Spleen (tissue), 13 donors: ENCODE measurements around the gene PDCD1LG2. TPM values are rescaled to one million over a fixed set of nuclear protein-coding genes. Genes with fewer than 3 reads are reported as not detected.
"Not testable (repeated sequence)": the region's sequence is repeated elsewhere in the genome, so short reads cannot be mapped to it uniquely, and the experiment has no call there.

Experiments
- DNase-seq: peaks from one replicate; pipeline ENCODE4 v3.0.0-alpha.2; 2020
- H3K27ac ChIP-seq, 8 donors: fragments of 200-600 bp; sonication (generic) in 7 of 8; 1 replicate in 4 of 8; 2 replicates in 4 of 8; pipeline versions ENCODE4 v1.5.0 to v1.8.0; 2016 to 2021; ENCODE audit warnings: inconsistent platforms in 4 of 8, mild to moderate bottlenecking in 4 of 8, moderate library complexity in 1 of 8
- H3K27me3 ChIP-seq, 7 donors: fragments of 200-600 bp; sonication (generic) in 6 of 7; replicated peaks in 1 of 7; 1 replicate in 4 of 7; 2 replicates in 3 of 7; pipeline versions ENCODE4 v1.5.0 to v1.8.0; 2016 to 2021; ENCODE audit warnings: inconsistent platforms in 3 of 7, mild to moderate bottlenecking in 1 of 7
- H3K36me3 ChIP-seq, 6 donors: fragments of 200-600 bp; sonication (generic) in 5 of 6; 1 replicate in 4 of 6; 2 replicates in 2 of 6; pipeline versions ENCODE4 v1.5.0 to v1.8.0; 2016 to 2021; ENCODE audit warnings: inconsistent platforms in 2 of 6
- H3K4me1 ChIP-seq, 6 donors: fragments of 200-600 bp; sonication (generic) in 5 of 6; 1 replicate in 3 of 6; 2 replicates in 3 of 6; pipeline versions ENCODE4 v1.5.0 to v1.8.0; 2016 to 2021; ENCODE audit warnings: inconsistent platforms in 3 of 6
- H3K4me3 ChIP-seq, 8 donors: fragments of 200-600 bp; sonication (generic) in 7 of 8; 1 replicate in 4 of 8; 2 replicates in 4 of 8; pipeline versions ENCODE4 v1.5.0 to v1.8.0; 2016 to 2021; ENCODE audit warnings: inconsistent platforms in 4 of 8, mild to moderate bottlenecking in 4 of 8, moderate library complexity in 2 of 8
- H3K9me3 ChIP-seq, 8 donors: fragments of 200-600 bp; sonication (generic) in 7 of 8; 1 replicate in 4 of 8; 2 replicates in 4 of 8; pipeline versions ENCODE4 v1.5.0 to v1.8.0; 2016 to 2021; ENCODE audit warnings: inconsistent platforms in 4 of 8
- POLR2A ChIP-seq, 3 donors: fragments of 450-650 bp; IDR thresholded peaks; one replicate each; pipeline ENCODE4 v1.5.1; 2017; ENCODE audit warnings: antibody characterized with exemption in 3 of 3, mild to moderate bottlenecking in 1 of 3
- POLR2AphosphoS5 ChIP-seq, 3 donors: sonication (generic); formaldehyde crosslinking; IDR thresholded peaks; one replicate each; pipeline ENCODE4 v1.5.1; 2017; ENCODE audit warnings: antibody characterized with exemption in 3 of 3
- WGBS, 5 donors: extraction: QIAGEN DNeasy Blood & Tissue Kit in 3 of 5; methylation state at CpG; one replicate each; pipeline versions ENCODE4 v1.1.5 to v1.1.7; 2013 to 2018; 5-methylcytosine and 5-hydroxymethylcytosine counted together
- intact Hi-C: fragments of 100-400 bp; cut with DNase I; formaldehyde crosslinking; loops from one replicate; pipeline ENCODE4 v1.15.0; 2023; ENCODE audit warnings: low total_unique reads
- long read RNA-seq, 2 donors: transcript quantifications; one replicate each; lab custom pipeline, GENCODE V29; 2026
- polyA plus RNA-seq, 3 donors: library from polyadenylated mRNA; stranded (reverse); fragments of 200-250 nt; gene quantifications; one replicate each; pipeline ENCODE4 v1.2.1, GENCODE V29; 2013
- total RNA-seq, 7 donors: library from RNA; depleted of rRNA in 3 of 7; stranded (reverse); fragments of >200 nt in 3 of 7; fragmentation: NEBNext Ultra II Directional in 4 of 7; extraction: Animal tissue kit (Norgen Biotek cat#: 25700) in 4 of 7; gene quantifications; one replicate each; pipeline versions ENCODE4 v1.1.0 to v1.2.1, GENCODE V29; 2016 to 2021
- TF ChIP-seq, protein P1 (sequence below), 11 experiments: fragments of 200-600 bp in 7 of 11; fragments of 450-650 bp in 4 of 11; sonication (generic) in 4 of 11; IDR thresholded peaks in 8 of 11; conservative IDR thresholded peaks in 3 of 11; 1 replicate in 7 of 11; 2 replicates in 4 of 11; pipeline versions ENCODE4 v1.4.0 to v1.8.0; 2016 to 2021; ENCODE audit warnings: antibody characterized with exemption in 11 of 11, inconsistent platforms in 4 of 11, mild to moderate bottlenecking in 1 of 11
- donor health status: healthy with polysubstance abuse.
- donor health status: DM: no; HTN: no; CAD: no; lungs with moderate emphysema.
- donor health status: DM: no; HTN: no; CAD: no.
- donor health status: Bipolar disorder and iron deficiency.
- donor health status: healthy.
- donor health status: DM: no; HTN: no; CAD: no.
- donor health status: DM: yes; HTN: yes; CAD: no.

PDCD1LG2 gene
- 10 to 100 TPM; 12.0 to 29.3 (median 21.4) TPM for total RNA-seq
- polyA plus RNA-seq: 1 to 10 TPM; 2.0 to 3.0 (median 2.6) TPM
- long read RNA-seq, donor 1, partial matches to known transcripts: 0 of 3 reads
- long read RNA-seq, donor 1, other reads (novel, unspliced or antisense): 0 of 3 reads
- long read RNA-seq, donor 2, partial matches to known transcripts: 0 of 3 reads
- long read RNA-seq, donor 2, other reads (novel, unspliced or antisense): 0 of 3 reads

DNA sequence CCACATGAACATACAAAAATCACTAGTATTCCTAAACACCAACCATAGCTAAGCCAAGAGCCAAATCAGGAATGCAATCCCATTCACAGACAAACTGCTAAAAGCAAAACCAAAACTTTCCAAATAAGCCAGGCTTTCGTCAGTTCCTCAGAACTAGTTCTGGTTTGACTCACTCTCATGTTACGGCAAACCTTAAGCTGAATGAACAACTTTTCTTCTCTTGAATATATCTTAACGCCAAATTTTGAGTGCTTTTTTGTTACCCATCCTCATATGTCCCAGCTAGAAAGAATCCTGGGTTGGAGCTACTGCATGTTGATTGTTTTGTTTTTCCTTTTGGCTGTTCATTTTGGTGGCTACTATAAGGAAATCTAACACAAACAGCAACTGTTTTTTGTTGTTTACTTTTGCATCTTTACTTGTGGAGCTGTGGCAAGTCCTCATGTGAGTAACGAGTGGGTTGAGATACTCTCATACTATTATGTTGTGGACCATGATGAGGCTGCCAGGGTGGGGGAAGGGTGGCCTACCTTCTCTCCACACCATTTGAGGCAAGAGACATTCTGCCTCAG, at the start of gene PDCD1LG2:
Gene PDCD1LG2, plus strand, starts transcription at position 172 of the 572 bp plus-strand sequence. CDS start 12,016 bp downstream, outside the sequence.
- Histone ChIP-seq H3K36me3 (no peaks in the 10 kb centered on the region), H3K27me3 (no peaks in the 10 kb centered on the region), H3K27ac (peak within 1 kb of the TSS; percentile 65 to 88 (median 81)), H3K4me3 (peak within 1 kb of the TSS; percentile 12 to 62 (median 26)), H3K4me1 (peaks cover 9 to 57% (median 34%) of the 10 kb centered on the region in 6 donors), H3K9me3 (no peaks in the 10 kb centered on the region)
- TF ChIP-seq POLR2AphosphoS5 (IDR thresholded peaks at IDR 0.05) (no peak), POLR2A (IDR thresholded peaks at IDR 0.05) (no peak)
- TF ChIP-seq, protein P1, sequence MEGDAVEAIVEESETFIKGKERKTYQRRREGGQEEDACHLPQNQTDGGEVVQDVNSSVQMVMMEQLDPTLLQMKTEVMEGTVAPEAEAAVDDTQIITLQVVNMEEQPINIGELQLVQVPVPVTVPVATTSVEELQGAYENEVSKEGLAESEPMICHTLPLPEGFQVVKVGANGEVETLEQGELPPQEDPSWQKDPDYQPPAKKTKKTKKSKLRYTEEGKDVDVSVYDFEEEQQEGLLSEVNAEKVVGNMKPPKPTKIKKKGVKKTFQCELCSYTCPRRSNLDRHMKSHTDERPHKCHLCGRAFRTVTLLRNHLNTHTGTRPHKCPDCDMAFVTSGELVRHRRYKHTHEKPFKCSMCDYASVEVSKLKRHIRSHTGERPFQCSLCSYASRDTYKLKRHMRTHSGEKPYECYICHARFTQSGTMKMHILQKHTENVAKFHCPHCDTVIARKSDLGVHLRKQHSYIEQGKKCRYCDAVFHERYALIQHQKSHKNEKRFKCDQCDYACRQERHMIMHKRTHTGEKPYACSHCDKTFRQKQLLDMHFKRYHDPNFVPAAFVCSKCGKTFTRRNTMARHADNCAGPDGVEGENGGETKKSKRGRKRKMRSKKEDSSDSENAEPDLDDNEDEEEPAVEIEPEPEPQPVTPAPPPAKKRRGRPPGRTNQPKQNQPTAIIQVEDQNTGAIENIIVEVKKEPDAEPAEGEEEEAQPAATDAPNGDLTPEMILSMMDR (IDR thresholded peaks at IDR 0.05 in 8 of 11, conservative IDR thresholded peaks at IDR 0.05 in 3 of 11): no peak
- no peak for DNase-seq
- intact Hi-C loops: no loop called here
- 14 to 54% (median 20%) methylated on average over 4 of the region's 4 CpGs for whole genome bisulfite sequencing, 5 donors

DNA sequence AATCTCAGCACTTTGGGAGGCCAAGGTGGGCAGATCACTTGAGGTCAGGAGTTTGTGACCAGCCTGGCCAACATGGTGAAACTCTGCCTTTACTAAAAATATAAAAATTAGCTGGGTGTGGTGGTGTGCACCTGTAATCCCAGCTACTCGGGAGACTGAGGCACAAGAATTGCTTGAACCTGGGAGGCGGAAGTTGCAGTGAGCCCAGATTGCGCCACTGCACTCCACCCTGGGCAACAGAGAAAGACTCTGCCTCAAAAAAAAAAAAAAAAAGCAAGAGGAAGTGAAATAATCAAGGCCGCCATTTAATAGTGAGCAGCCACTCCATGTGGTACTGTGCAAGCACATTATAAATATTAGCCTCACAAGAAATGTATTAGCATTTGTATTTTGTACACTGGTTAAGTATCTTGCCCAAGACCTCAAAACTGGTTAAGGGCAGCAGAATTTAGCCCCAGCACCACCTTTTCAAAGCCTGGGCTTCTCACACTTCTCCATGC, 45.5 kb upstream of the PDCD1LG2 start:
- Histone ChIP-seq H3K4me1 (peaks cover 0 to 30% (median 6%) of the 10 kb centered on the region in 6 donors), H3K36me3 (peaks cover 0 to 83% (median 38%) of the 10 kb centered on the region in 6 donors), H3K27ac (peak overlapping the region in 4 of 8 donors; percentile 32 to 80 (median 69))
- H3K9me3 ChIP-seq, H3K27me3 ChIP-seq, DNase-seq, H3K4me3 ChIP-seq, intact Hi-C loops: not testable (repeated sequence)
- WGBS, 5 donors: 43 to 80% (median 67%) methylated on average over 4 of the region's 4 CpGs

DNA sequence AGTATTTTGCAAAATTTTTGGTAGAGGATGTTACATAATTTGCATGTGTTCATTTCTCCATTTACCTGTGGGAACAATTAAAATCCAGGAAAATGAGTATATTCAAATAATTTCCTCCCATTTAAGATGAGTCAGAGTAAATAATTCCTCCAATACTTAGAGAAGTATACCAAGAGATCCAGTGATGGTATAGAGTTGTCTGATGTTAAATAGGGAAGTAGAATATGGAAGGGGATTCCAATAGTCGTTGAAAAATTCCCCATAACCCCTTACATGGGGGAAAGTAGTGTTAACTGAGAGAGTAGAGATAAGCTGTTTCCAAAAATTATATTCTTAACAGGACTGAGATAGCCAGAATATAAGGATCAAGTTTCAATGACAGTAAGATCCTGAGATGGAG, 44.3 kb upstream of the PDCD1LG2 start:
- 52 to 83% (median 71%) methylated on average over 1 of the region's 1 CpG for WGBS, 5 donors
- peaks cover 0 to 22% (median 3%) of the 10 kb centered on the region in 6 donors for H3K4me1 ChIP-seq
- no peak overlapping the region for H3K4me3 ChIP-seq
- DNase-seq: no peak
- H3K27me3 ChIP-seq: no peaks in the 10 kb centered on the region
- intact Hi-C loops: no loop called here
- peaks cover 0 to 86% (median 39%) of the 10 kb centered on the region in 6 donors for H3K36me3 ChIP-seq
- peak overlapping the region in 3 of 8 donors; percentile 16 to 80 (median 75) for H3K27ac ChIP-seq
- no peaks in the 10 kb centered on the region for H3K9me3 ChIP-seq
- no peak for TF ChIP-seq POLR2A (IDR thresholded peaks at IDR 0.05)

DNA sequence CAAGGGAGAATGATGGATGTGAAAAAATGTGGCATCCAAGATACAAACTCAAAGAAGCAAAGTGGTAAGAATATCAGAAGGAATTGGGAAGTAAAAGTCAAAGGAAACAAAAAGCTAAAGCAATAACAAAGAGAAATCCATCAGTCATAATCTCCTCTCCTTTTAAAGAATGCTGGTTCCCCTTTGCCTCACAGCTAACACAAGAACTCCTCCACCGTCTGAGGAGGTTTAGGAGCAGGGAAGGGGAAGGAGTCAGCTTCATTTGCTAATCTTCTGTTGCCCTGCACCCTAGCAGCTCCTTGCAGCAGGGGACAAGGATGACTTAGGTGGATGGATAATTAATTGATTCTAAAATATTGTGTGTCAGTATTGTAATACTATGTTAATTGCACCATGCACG, 43.6 kb upstream of the PDCD1LG2 start:
- H3K9me3 ChIP-seq: no peaks in the 10 kb centered on the region
- 69 to 83% (median 74%) methylated on average over 2 of the region's 2 CpGs for WGBS, 5 donors

More for the DNA sequence above, 43.6 kb upstream of the PDCD1LG2 start:
- DNase-seq: no peak
- no peak overlapping the region for H3K4me3 ChIP-seq
- H3K36me3 ChIP-seq: peaks cover 0 to 86% (median 39%) of the 10 kb centered on the region in 6 donors
- peaks cover 0 to 22% (median 3%) of the 10 kb centered on the region in 6 donors for H3K4me1 ChIP-seq
- H3K27me3 ChIP-seq: no peaks in the 10 kb centered on the region
- TF ChIP-seq POLR2A (IDR thresholded peaks at IDR 0.05): no peak
- no peak for TF ChIP-seq POLR2AphosphoS5 (IDR thresholded peaks at IDR 0.05)
- TF ChIP-seq, protein P1 (IDR thresholded peaks at IDR 0.05 in 8 of 11, conservative IDR thresholded peaks at IDR 0.05 in 3 of 11): no peak
- intact Hi-C loops: no loop called here
- H3K27ac ChIP-seq: peak overlapping the region in 4 of 8 donors; percentile 16 to 80 (median 54)
